T-helper 2 cell treated with Interferon-gamma antibody and Interleukin-4, amounts not matched to agents 100 ng/mL and 5 ng/mL, for 36 hours (primary cell): ENCODE results near the gene SYNC. TPM values are rescaled to one million over a fixed set of nuclear protein-coding genes. Genes with fewer than 3 reads are reported as not detected.
"Not testable (repeated sequence)": the region's sequence is repeated elsewhere in the genome, so short reads cannot be mapped to it uniquely, and the experiment has no call there.

Source experiments
- intact Hi-C: fragments of 100-400 bp; cut with micrococcal nuclease; formaldehyde crosslinking; loops from one replicate; pipeline ENCODE4 v1.15.1; 2023
- total RNA-seq: library from RNA; stranded (reverse); gene quantifications from 2 replicates; pipeline ENCODE4 v1.2.3, GENCODE V29; 2022

The SYNC gene
- total RNA-seq, 1 donor from 2014 or later: not detected

GRCh38 chr1:32724678-32725614 lies 22.4 kb upstream of the SYNC start:
- intact Hi-C loops: no loop called here

GRCh38 chr1:32719681-32720275 lies 17.2 kb upstream of the SYNC start:
- intact Hi-C loops: no loop called here

GRCh38 chr1:32718527-32718926 lies 16.0 kb upstream of the SYNC start:
- intact Hi-C loops: no loop called here

- intact Hi-C loops: no loop called here
These were observed 15.5 kb upstream of the SYNC start for GRCh38 chr1:32718036-32718435.

GRCh38 chr1:32717503-32717902 lies 14.9 kb upstream of the SYNC start:
- intact Hi-C loops: no loop called here

- intact Hi-C loops: no loop called here
These were observed 14.0 kb upstream of the SYNC start for GRCh38 chr1:32716312-32717148.

- intact Hi-C loops: no loop called here
These were observed 13.3 kb upstream of the SYNC start for GRCh38 chr1:32715901-32716311.

DNA sequence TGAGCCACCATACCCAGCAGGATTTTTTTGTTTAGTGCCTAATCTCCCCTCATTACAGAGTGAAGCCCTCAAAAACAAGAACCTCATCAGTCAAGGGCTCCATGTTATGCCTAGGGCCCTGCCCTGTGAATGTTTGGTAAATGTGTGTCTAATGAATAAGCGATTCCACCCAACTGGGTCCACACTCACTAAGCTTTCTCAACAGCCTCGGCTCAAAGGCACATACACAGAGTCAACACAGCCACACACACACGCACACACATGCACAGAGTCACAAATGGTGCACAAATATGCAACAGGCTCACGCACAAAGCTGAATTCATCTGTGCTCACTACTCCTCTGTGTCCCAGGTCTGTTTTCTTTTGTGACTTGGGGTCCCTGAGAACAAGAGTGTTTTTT lies 11.7 kb upstream of the SYNC start:
- intact Hi-C loops: loop anchor here (5.0 kb wide), 1 partner anchor 38 kb away; no protein-coding TSS in a partner anchor

DNA sequence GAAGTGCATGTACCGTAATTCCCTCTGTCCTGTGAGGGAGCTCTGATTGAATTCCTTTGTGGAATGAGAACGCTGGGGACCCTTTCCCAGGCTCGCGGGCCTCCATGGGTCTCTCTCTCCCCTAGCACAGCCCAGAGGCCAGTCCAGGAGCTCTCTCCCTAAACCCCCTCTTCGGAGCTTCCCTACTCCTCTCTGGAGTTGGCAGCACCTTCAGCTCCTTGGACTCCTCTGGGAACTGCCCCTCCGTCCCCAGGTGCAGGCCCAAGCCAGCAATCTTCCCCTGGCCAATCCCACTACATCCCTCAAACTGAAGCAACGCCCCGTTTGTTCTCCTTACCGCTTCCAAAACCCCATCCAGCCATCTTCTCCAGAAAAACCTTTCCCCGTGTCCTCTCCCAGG lies 10.5 kb upstream of the SYNC start:
- intact Hi-C loops: loop anchor here (5.0 kb wide), 1 partner anchor 39 kb away; no protein-coding TSS in a partner anchor

DNA sequence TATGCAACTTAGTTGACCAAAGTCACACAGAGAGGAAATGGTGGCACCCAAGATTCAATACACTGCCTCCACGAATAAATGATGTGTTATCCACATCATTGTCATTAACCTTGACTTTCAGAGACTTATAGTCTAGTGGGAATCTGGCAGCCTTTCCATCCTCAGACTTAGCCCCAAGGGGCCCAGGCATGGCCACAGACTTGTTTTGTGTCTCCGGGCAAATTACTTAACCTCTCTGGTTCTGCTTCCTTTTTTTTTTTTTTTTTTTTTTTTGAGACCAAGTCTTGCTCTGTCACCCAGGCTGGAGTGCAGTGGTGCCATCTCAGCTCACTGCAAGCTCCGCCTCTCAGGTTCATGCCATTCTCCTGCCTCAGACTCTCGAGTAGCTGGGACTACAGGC lies 8.7 kb upstream of the SYNC start:
- intact Hi-C loops: loop anchor here (5.0 kb wide), 1 partner anchor 41 kb away; no protein-coding TSS in a partner anchor

DNA sequence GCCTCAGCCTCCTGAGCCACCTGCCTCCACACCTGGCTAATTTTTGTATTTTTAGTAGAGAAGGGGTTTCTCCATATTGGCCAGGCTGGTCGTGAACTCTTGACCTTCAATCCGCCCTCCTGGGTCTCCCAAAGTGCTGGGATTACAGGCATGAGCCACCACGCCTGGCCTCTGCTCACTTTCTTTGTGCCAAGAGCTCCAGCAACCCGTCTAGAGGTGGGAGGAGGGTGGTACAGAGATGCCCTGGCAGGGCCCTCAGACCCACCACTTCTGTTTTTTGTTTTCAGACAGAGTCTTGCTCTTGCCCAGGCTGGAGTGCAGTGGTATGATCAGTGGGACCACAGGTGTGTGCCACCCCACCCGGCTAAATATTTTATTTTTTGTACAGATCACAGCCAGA lies 6.9 kb upstream of the SYNC start:
- intact Hi-C loops: no loop called here

DNA sequence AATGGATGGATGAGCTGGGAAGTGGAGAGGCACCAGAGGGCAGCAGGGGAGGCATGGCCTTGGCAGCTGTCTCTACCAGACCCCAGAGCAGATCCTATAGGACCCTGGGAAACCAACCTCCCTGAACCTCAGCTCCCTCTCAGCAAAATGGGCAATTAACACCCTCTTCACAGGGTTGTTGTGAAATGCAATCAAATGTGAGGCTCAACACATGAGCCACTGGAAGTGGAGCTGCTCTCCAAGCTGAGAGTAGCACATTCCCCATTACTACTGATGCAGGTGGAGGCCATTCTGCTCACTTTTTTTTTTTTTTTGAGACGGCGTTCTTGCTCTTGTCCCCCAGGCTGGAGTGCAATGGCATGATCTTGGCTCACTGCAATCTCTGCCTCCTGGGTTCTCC lies 6.5 kb upstream of the SYNC start:
- intact Hi-C loops: no loop called here

GRCh38 chr1:32706491-32706890 lies 3.9 kb upstream of the SYNC start:
- intact Hi-C loops: no loop called here

GRCh38 chr1:32705516-32705915 lies 2.9 kb upstream of the SYNC start:
- intact Hi-C loops: no loop called here

- intact Hi-C loops: no loop called here
These were observed 1.1 kb upstream of the SYNC start for GRCh38 chr1:32703479-32704291.

GRCh38 chr1:32701951-32702598 lies 495 bp downstream of the SYNC start:
- intact Hi-C loops: no loop called here

DNA sequence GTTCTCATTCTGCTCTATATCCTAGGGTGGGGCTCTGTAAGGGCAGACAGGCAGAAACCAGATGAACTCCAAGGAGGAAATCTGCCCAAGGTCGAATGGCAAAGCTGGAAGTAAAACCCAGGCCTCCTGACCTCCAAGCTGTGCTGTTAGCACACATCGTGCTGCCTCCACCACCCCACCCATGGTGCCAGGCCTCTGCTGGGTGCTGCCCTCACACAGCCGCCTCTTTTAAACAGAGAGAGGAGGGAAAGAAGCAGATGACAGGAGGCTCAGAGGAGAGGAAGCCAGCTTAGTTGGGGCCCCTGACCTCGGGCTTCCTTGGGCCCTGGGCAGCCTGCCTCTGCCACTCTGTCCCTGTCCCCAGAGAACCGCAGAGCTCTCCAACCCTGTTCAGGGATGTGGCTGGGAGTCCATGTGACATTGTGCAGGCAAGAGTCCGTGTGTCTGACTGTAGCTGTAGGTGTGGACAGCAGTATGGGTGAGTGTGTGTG lies 1.1 kb downstream of the SYNC start:
- intact Hi-C loops: no loop called here

DNA sequence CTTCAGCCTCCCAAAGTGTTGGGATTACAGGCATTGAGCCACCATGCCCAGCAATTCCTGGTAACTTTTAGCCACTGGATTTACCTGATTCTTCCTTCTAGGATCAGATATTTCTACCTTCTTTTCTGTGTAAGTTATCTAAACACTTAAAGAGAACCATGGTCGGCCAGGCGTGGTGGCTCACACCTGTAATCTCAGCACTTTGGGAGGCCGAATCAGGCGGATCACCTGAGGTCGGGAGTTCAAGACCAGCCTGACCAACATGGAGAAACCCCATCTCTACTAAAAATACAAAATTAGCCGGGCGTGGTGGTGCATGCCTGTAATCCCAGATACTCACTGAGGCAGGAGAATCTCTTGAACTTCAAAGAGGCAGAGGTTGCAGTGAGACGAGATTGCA lies 5.6 kb downstream of the SYNC start:
- intact Hi-C loops: not testable (repeated sequence)

DNA sequence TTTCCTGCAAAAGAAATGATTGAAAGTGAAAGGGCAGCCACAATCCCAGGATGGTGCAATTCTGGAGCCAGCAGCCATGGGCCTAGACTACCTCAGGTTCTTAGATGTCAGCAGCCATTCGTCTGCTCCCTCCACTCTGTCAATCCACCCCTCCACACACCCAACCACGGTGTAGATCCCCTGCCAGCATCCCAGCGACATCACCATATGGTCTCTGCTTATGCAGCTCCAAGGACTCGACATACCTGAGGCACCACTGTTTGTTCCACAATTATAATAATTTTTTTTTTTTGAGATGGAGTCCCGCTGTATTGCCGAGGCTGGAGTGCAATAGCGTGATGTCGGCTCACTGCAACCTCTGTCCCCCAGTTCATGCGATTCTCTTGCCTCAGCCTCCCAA lies 6.5 kb downstream of the SYNC start:
- intact Hi-C loops: no loop called here
